ENCODE results near the gene PRSS53.

PRSS53 gene

DNA sequence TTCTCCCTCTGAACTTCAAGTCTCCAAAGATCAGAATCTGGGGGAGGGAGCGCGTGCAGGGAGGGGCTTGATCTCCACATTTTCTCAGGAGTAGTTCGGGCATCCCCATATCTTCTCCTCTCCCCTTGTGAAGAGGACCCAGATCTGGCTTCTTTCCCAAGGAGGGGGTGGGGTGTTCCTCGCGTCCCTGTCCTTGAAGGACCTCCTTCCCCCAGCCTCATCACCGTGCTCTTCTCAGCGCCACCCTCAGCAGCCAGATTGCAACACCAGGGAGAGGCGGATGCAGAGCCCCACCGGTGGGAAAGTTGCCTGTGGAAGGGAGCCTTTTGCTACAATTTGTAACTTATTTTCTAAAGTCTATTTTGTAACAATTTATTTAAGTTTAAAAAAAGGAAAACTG lies 5.7 kb downstream of the PRSS53 start:
- no peak for TF ChIP-seq EZH2phosphoT487 (conservative IDR thresholded peaks at IDR 0.05; ENCODE audit: low read length)
- TF ChIP-seq, protein P1, sequence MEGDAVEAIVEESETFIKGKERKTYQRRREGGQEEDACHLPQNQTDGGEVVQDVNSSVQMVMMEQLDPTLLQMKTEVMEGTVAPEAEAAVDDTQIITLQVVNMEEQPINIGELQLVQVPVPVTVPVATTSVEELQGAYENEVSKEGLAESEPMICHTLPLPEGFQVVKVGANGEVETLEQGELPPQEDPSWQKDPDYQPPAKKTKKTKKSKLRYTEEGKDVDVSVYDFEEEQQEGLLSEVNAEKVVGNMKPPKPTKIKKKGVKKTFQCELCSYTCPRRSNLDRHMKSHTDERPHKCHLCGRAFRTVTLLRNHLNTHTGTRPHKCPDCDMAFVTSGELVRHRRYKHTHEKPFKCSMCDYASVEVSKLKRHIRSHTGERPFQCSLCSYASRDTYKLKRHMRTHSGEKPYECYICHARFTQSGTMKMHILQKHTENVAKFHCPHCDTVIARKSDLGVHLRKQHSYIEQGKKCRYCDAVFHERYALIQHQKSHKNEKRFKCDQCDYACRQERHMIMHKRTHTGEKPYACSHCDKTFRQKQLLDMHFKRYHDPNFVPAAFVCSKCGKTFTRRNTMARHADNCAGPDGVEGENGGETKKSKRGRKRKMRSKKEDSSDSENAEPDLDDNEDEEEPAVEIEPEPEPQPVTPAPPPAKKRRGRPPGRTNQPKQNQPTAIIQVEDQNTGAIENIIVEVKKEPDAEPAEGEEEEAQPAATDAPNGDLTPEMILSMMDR (IDR thresholded peaks at IDR 0.05; ENCODE audit: insufficient read depth, low read length, poor library complexity, severe bottlenecking), result no peak
- H2AFZ ChIP-seq (ENCODE audit: low read depth, low read length, severe bottlenecking), result no peak overlapping the region
- H3K27ac ChIP-seq (ENCODE audit: low read depth, low read length), result no peak overlapping the region
- no peak overlapping the region for H3K4me2 ChIP-seq (ENCODE audit: low read depth, low read length, poor library complexity, severe bottlenecking)
- H3K9ac ChIP-seq (ENCODE audit: low read length), result no peak overlapping the region
- H3K9me3 ChIP-seq (ENCODE audit: insufficient read depth, low read length), result no peaks in the 10 kb centered on the region
- no peaks in the 10 kb centered on the region for H3K9me2 ChIP-seq (replicated peaks; ENCODE audit: insufficient read depth, low read length)
- no peak overlapping the region for H3K4me3 ChIP-seq (ENCODE audit: insufficient read depth, low read length, poor library complexity, severe bottlenecking)
- H4K20me1 ChIP-seq (ENCODE audit: low read depth, low read length), result no peaks in the 10 kb centered on the region
- H3K27me3 ChIP-seq (ENCODE audit: low read length), result no peaks in the 10 kb centered on the region
- no peaks in the 10 kb centered on the region; the same call in 1 of the 2 replicates for H3K79me2 ChIP-seq (ENCODE audit: insufficient read depth, low read length)
- H3F3A ChIP-seq (ENCODE audit: insufficient read depth), result no peaks in the 10 kb centered on the region
- no peaks in the 10 kb centered on the region for H3K36me3 ChIP-seq (ENCODE audit: low read length)

DNA sequence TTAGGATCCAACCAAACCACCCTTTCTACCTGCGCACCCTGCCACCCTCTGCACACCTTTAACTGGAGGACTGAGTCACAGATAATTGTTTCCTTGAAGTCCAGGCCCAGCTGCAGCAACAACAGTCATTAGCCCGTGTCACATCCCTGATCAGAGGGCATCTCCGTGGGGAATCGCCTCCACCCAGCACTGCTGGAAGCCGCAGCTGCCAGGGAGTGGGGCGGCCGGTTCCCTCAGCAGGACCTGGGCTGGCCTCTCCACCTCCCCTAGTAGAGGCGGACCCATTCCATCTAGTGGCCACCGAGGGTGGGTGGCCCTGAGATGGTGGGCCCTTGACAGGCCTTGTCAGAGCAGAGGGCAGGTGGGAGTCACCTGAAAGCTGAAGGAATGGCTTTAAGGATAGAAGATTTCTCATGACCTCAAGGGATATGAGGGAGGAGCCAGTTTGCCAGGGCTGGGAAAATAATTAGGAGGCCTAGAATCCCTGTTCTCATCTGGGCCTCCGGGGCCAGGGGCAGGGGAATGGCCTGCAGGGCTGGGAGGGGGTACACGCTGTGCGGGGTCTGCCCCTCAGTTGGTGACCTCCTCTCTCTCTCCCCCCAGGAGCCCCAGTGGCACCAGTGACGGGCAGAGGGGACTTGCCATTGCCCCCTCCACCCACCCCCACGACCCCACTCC lies 6.2 kb downstream of the PRSS53 start:
- no peak overlapping the region for H3K4me2 ChIP-seq (ENCODE audit: low read depth, low read length, poor library complexity, severe bottlenecking)
- no peaks in the 10 kb centered on the region for H3K9me3 ChIP-seq (ENCODE audit: insufficient read depth, low read length)
- H3K27me3 ChIP-seq (ENCODE audit: low read length), result no peaks in the 10 kb centered on the region
- H3K27ac ChIP-seq (ENCODE audit: low read depth, low read length), result no peak overlapping the region
- no peak overlapping the region for H2AFZ ChIP-seq (ENCODE audit: low read depth, low read length, severe bottlenecking)
- H3F3A ChIP-seq (ENCODE audit: insufficient read depth), result no peaks in the 10 kb centered on the region
- H3K9me2 ChIP-seq (replicated peaks; ENCODE audit: insufficient read depth, low read length), result no peaks in the 10 kb centered on the region
- no peaks in the 10 kb centered on the region for H4K20me1 ChIP-seq (ENCODE audit: low read depth, low read length)
- H3K9ac ChIP-seq (ENCODE audit: low read length), result no peak overlapping the region
- no peak for TF ChIP-seq EZH2phosphoT487 (conservative IDR thresholded peaks at IDR 0.05; ENCODE audit: low read length)
- TF ChIP-seq, protein P1 (IDR thresholded peaks at IDR 0.05; ENCODE audit: insufficient read depth, low read length, poor library complexity, severe bottlenecking), result no peak
- no peaks in the 10 kb centered on the region; the same call in 1 of the 2 replicates for H3K79me2 ChIP-seq (ENCODE audit: insufficient read depth, low read length)
- H3K4me3 ChIP-seq (ENCODE audit: insufficient read depth, low read length, poor library complexity, severe bottlenecking), result no peak overlapping the region
- H3K36me3 ChIP-seq (ENCODE audit: low read length), result no peaks in the 10 kb centered on the region

DNA sequence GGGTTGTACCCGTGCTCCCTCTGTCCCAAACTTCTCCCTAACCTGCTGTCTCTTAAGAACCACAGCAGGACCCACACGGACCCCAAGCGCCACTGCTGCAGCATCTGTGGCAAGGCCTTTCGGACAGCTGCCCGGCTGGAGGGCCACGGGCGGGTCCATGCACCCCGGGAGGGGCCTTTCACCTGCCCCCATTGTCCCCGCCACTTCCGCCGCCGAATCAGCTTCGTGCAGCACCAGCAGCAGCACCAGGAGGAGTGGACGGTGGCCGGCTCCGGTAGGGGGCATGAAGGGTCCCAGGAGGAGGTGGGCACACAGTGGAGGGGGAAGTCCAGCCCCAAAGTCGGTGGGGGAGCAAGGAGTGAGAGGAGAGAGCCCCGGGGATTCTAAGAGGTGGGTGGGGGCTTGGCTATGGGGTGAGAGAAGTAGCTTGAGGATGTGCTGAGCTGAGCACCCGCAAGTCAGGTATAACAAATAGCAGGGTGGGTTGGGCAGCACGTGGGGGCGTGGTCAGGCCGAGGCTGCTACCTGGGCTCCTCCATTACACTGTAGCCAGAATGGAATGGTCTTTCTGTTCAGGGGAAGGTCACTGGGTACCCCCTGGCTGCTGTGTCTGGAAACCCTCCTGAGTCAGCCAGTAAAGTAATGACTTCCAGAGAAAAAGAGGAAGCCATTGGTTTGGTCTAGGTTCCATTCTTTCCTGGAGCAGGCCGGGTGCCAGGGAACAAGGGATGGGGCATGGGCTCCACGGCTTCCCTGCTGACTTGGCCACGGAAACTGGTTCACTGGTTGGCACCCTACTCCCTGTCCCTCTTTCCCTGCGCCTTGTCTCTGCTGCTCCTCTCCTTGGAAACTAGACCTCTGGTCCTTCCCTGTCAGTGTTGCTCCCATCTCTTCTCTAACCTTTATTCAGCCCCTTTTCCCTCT lies 7.1 kb downstream of the PRSS53 start:
- no peaks in the 10 kb centered on the region for H3K36me3 ChIP-seq (ENCODE audit: low read length)
- H3K4me3 ChIP-seq (ENCODE audit: insufficient read depth, low read length, poor library complexity, severe bottlenecking), result no peak overlapping the region
- no peaks in the 10 kb centered on the region for H4K20me1 ChIP-seq (ENCODE audit: low read depth, low read length)
- H3K27ac ChIP-seq (ENCODE audit: low read depth, low read length), result no peak overlapping the region
- H3K9ac ChIP-seq (ENCODE audit: low read length), result no peak overlapping the region
- H3K27me3 ChIP-seq (ENCODE audit: low read length), result no peaks in the 10 kb centered on the region
- H3K79me2 ChIP-seq (ENCODE audit: insufficient read depth, low read length), result peaks cover 4% of the 10 kb centered on the region; the same call in 1 of the 2 replicates
- H3F3A ChIP-seq (ENCODE audit: insufficient read depth), result no peaks in the 10 kb centered on the region
- H2AFZ ChIP-seq (ENCODE audit: low read depth, low read length, severe bottlenecking), result no peak overlapping the region
- no peaks in the 10 kb centered on the region for H3K9me2 ChIP-seq (replicated peaks; ENCODE audit: insufficient read depth, low read length)
- H3K4me2 ChIP-seq (ENCODE audit: low read depth, low read length, poor library complexity, severe bottlenecking), result no peak overlapping the region
- H3K9me3 ChIP-seq (ENCODE audit: insufficient read depth, low read length), result no peaks in the 10 kb centered on the region
- TF ChIP-seq, protein P1 (IDR thresholded peaks at IDR 0.05; ENCODE audit: insufficient read depth, low read length, poor library complexity, severe bottlenecking), result no peak
- no peak for TF ChIP-seq EZH2phosphoT487 (conservative IDR thresholded peaks at IDR 0.05; ENCODE audit: low read length)
